CD4-positive, alpha-beta T cell treated with Interleukin-6 for 4 hours (primary cell): Measurements from ENCODE around the gene ATP2C2.
"Not testable (repeated sequence)": the region's sequence is repeated elsewhere in the genome, so short reads cannot be mapped to it uniquely, and the experiment has no call there.

Source experiments
- DNase-seq: peaks from one replicate; pipeline ENCODE4 v3.0.0-alpha.2; 2020; ENCODE audit warnings: mixed read lengths

ATP2C2 gene

GRCh38 chr16:84398701-84399100 lies 30.4 kb downstream of the ATP2C2 start:
- DNase-seq = no peak

GRCh38 chr16:84399912-84400311 lies 31.6 kb downstream of the ATP2C2 start:
- not testable (repeated sequence) for DNase-seq

- DNase-seq = not testable (repeated sequence)
Measured at GRCh38 chr16:84403435-84403834, 35.1 kb downstream of the ATP2C2 start.

GRCh38 chr16:84404324-84404723 lies 36.0 kb downstream of the ATP2C2 start:
- no peak for DNase-seq

- DNase-seq = no peak
Measured at GRCh38 chr16:84404936-84405639, 36.8 kb downstream of the ATP2C2 start.

GRCh38 chr16:84406006-84406963 lies 37.9 kb downstream of the ATP2C2 start:
- no peak for DNase-seq

- no peak for DNase-seq
Measured at GRCh38 chr16:84407588-84408313, 39.4 kb downstream of the ATP2C2 start.

- DNase-seq = no peak
Measured at GRCh38 chr16:84408314-84408690, 40.0 kb downstream of the ATP2C2 start.

GRCh38 chr16:84408856-84409255 lies 40.5 kb downstream of the ATP2C2 start:
- no peak for DNase-seq

- DNase-seq = no peak
Measured at GRCh38 chr16:84410361-84411138, 42.2 kb downstream of the ATP2C2 start.

- no peak for DNase-seq
Measured at GRCh38 chr16:84411768-84412167, 43.4 kb downstream of the ATP2C2 start.

GRCh38 chr16:84412262-84412661 lies 43.9 kb downstream of the ATP2C2 start:
- no peak for DNase-seq

GRCh38 chr16:84413244-84414004 lies 45.1 kb downstream of the ATP2C2 start:
- no peak for DNase-seq

GRCh38 chr16:84414789-84415326 lies 46.5 kb downstream of the ATP2C2 start:
- DNase-seq = no peak

- DNase-seq = no peak
Measured at GRCh38 chr16:84416407-84417321, 48.3 kb downstream of the ATP2C2 start.

- no peak for DNase-seq
Measured at GRCh38 chr16:84418056-84418849, 49.9 kb downstream of the ATP2C2 start.

- no peak for DNase-seq
Measured at GRCh38 chr16:84419730-84420129, 51.4 kb downstream of the ATP2C2 start.

- not testable (repeated sequence) for DNase-seq
Measured at GRCh38 chr16:84420556-84420955, 52.2 kb downstream of the ATP2C2 start.
